WTC11 (cell line): ENCODE results near the gene TMEM141. TPM values are rescaled to one million over a fixed set of nuclear protein-coding genes. Genes with fewer than 3 reads are reported as not detected.

Experiments used
- ATAC-seq: fragments of 200-7000 bp; cut with Tn5 transposase; 2 replicates; pipeline ENCODE4 v1.10.0; 2021; ENCODE audit warnings: mild to moderate bottlenecking, moderate library complexity
- CTCF ChIA-PET: fragments of 300-600 bp; sonication (Branson Sonifier 250); formaldehyde crosslinking; loops from one replicate; lab custom pipeline; 2021; ENCODE audit warnings: antibody characterized with exemption; lab: Charles Lee
- POLR2A ChIA-PET: fragments of 350-600 bp; sonication (Branson Sonifier 250); formaldehyde crosslinking; loops from one replicate; lab custom pipeline; 2021; ENCODE audit warnings: antibody characterized with exemption; lab: Charles Lee
- DNase-seq: peaks from one replicate; pipeline ENCODE4 v3.0.0; 2021; ENCODE audit warnings: low spot score
- H3K27ac Mint-ChIP-seq: 2 replicates; pipeline ENCODE4 v1.8.0; 2021; ENCODE audit warnings: mixed read lengths
- H3K27me3 Mint-ChIP-seq: 2 replicates; pipeline ENCODE4 v1.8.0; 2021; ENCODE audit warnings: low read depth, mild to moderate bottlenecking, moderate library complexity, mixed read lengths
- H3K36me3 Mint-ChIP-seq: 2 replicates; pipeline ENCODE4 v1.8.0; 2021; ENCODE audit warnings: mixed read lengths
- H3K4me1 Mint-ChIP-seq: 2 replicates; pipeline ENCODE4 v1.8.0; 2022; ENCODE audit warnings: mixed read lengths
- H3K4me3 Mint-ChIP-seq: 2 replicates; pipeline ENCODE4 v1.8.0; 2021; ENCODE audit warnings: mild to moderate bottlenecking, moderate library complexity, mixed read lengths
- H3K9me3 Mint-ChIP-seq: 2 replicates; pipeline ENCODE4 v1.8.0; 2021; ENCODE audit warnings: mixed read lengths
- CREB1 ChIP-seq: sonication (generic); formaldehyde crosslinking; IDR thresholded peaks from 2 replicates; pipeline ENCODE4 v1.8.0; 2023; ENCODE audit warnings: mild to moderate bottlenecking, missing genetic modification reagents
- EMX1 ChIP-seq: fragments of 250-450 bp; sonication (Bioruptor Pico); IDR thresholded peaks from 2 replicates; pipeline ENCODE4 v1.8.0; 2021; ENCODE audit warnings: mild to moderate bottlenecking
- GTF2I ChIP-seq: fragments of 250-450 bp; sonication (Bioruptor Pico); conservative IDR thresholded peaks from 2 replicates; pipeline ENCODE4 v1.4.0; 2021; ENCODE audit warnings: mild to moderate bottlenecking
- MYBL2 ChIP-seq: sonication (generic); formaldehyde crosslinking; IDR thresholded peaks from 2 replicates; pipeline ENCODE4 v1.8.1; 2023; ENCODE audit warnings: mild to moderate bottlenecking, moderate library complexity, missing genetic modification reagents
- NFE2L1 ChIP-seq: sonication (generic); formaldehyde crosslinking; IDR thresholded peaks from 2 replicates; pipeline ENCODE4 v1.8.1; 2023; ENCODE audit warnings: missing genetic modification reagents
- SMAD3 ChIP-seq: sonication (generic); formaldehyde crosslinking; IDR thresholded peaks from 2 replicates; pipeline ENCODE4 v1.8.0; 2022; ENCODE audit warnings: missing genetic modification reagents, mild to moderate bottlenecking, borderline replicate concordance
- SP1 ChIP-seq: sonication (generic); formaldehyde crosslinking; conservative IDR thresholded peaks from 2 replicates; pipeline ENCODE4 v1.8.1; 2022; ENCODE audit warnings: missing genetic modification reagents
- TEAD1 ChIP-seq: sonication (generic); formaldehyde crosslinking; IDR thresholded peaks from 2 replicates; pipeline ENCODE4 v1.8.0; 2022; ENCODE audit warnings: mild to moderate bottlenecking, missing genetic modification reagents
- ZNF121 ChIP-seq: sonication (generic); formaldehyde crosslinking; IDR thresholded peaks from 2 replicates; pipeline ENCODE4 v1.8.0; 2023; ENCODE audit warnings: missing genetic modification reagents
- ZNF396 ChIP-seq: fragments of 250-450 bp; sonication (Bioruptor Pico); IDR thresholded peaks from 2 replicates; pipeline ENCODE4 v1.8.0; 2021; ENCODE audit warnings: mild to moderate bottlenecking, moderate library complexity, borderline replicate concordance
- total RNA-seq: library from RNA; stranded (reverse); gene quantifications from 3 replicates; pipeline ENCODE4 v1.2.3, GENCODE V29; 2021
- TF ChIP-seq, protein P1 (sequence below): sonication (generic); formaldehyde crosslinking; IDR thresholded peaks from 2 replicates; pipeline ENCODE4 v1.8.1; 2023; ENCODE audit warnings: mild to moderate bottlenecking, missing genetic modification reagents
- TF ChIP-seq, protein P2 (sequence below): sonication (generic); formaldehyde crosslinking; IDR thresholded peaks from 2 replicates; pipeline ENCODE4 v1.8.0; 2023; ENCODE audit warnings: mild to moderate bottlenecking, missing genetic modification reagents
- TF ChIP-seq, protein P3 (sequence below): fragments of 250-450 bp; sonication (Bioruptor Pico); conservative IDR thresholded peaks from 2 replicates; pipeline ENCODE4 v1.9.0; 2021; ENCODE audit warnings: mild to moderate bottlenecking
- TF ChIP-seq, protein P4 (sequence below): sonication (generic); formaldehyde crosslinking; IDR thresholded peaks from 2 replicates; pipeline ENCODE4 v1.8.0; 2022; ENCODE audit warnings: missing genetic modification reagents
- TF ChIP-seq, protein P5 (sequence below): sonication (generic); formaldehyde crosslinking; IDR thresholded peaks from 2 replicates; pipeline ENCODE4 v1.8.1; 2022; ENCODE audit warnings: low read depth, missing genetic modification reagents, borderline replicate concordance
- TF ChIP-seq, protein P6 (sequence below): sonication (generic); formaldehyde crosslinking; IDR thresholded peaks from 2 replicates; pipeline ENCODE4 v1.8.0; 2022; ENCODE audit warnings: mild to moderate bottlenecking, missing genetic modification reagents

TMEM141 gene
- total RNA-seq, 1 experiment from 2014 or later = 72.0 TPM

DNA sequence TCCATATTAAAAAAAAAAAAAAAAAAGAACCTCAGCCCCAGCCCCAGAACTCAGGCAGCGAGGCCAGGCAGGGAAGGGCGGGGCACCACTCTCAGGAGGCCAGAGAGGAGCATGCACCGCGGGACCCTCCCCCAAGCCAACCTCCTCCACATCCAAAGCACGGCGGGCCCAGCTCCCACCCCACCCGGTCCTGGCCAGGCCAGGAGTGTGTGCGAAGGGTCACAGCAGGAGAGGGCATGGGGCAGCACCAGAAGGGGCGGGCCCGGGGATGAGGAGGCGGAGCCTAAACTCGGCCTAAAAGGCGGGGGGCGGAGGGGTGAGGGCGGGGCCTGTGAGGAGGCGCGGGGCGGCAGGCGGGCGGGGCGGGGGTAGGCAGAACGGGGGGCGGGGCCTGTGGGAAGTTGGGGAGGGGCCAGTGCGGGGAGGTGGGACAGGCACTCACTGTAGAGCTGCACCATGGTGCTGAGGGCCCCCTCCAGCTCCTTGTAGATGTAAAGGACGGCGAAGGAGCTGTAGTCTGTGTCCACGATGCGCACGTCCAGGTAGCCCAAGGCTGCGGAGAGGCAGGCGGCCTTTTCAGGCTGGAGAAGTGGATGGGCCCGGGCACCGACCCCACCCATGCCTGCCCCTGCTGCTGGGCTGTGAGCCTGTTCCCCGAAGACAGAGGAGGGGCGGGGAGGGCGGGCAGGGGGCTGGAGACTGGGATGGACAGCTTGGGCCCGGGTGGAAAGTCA, 28.1 kb upstream of the TMEM141 start:
- H3K4me3 Mint-ChIP-seq = peak overlapping the region; percentile 67
- CTCF ChIA-PET = interaction anchor here (0.5 to 3.7 kb wide), 29 partner anchors 8 to 400 kb away, joined by 3 to 23 read pairs (median 4); partner anchors contain the start of genes AJM1, DIPK1B, LCN10 and SAPCD2

DNA sequence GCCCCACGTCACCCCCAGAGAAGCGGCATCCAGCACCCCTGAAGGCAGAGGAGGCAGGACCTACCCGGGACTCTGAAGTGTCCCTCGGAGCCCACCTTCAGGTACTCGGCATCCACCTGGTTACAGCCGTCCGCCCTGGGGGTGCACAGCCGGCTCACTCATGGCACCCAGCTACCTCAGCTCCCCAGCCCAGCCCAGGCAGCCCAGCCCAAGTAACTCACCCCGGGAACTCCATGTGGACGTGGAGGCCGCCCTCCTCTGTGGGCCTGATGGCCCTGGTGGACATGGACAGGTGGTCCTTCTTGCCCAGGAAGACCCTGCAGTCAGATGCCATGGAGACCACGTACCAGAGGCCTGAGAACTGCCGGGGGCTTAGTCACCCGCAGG, 27.5 kb upstream of the TMEM141 start:
- CTCF ChIA-PET = interaction anchor here (0.5 to 3.7 kb wide), 22 partner anchors 9 to 399 kb away, joined by 3 to 23 read pairs (median 4); partner anchors contain the start of genes AJM1, DIPK1B, LCN10 and SAPCD2
- Mint-ChIP-seq H3K36me3 (no peaks in the 10 kb centered on the region; the same call in 1 of the 2 replicates), H3K9me3 (peaks cover 7% of the 10 kb centered on the region), H3K27ac (no peak overlapping the region), H3K4me3 (no peak overlapping the region), H3K4me1 (peaks cover 11% of the 10 kb centered on the region), H3K27me3 (peaks cover 14% of the 10 kb centered on the region)
- POLR2A ChIA-PET = interaction anchor here (0.6 kb wide), 1 partner anchor 652 kb away, joined by 4 read pairs; no protein-coding TSS in a partner anchor
- ATAC-seq (no peak), DNase-seq (no peak)
- TF ChIP-seq SMAD3 (CRISPR knock-in tag) (no peak), GTF2I (no peak), NFE2L1 (CRISPR knock-in tag) (no peak), MYBL2 (CRISPR knock-in tag) (no peak), CREB1 (CRISPR knock-in tag) (no peak), EMX1 (CRISPR knock-in tag) (no peak)
- TF ChIP-seq, protein P1, sequence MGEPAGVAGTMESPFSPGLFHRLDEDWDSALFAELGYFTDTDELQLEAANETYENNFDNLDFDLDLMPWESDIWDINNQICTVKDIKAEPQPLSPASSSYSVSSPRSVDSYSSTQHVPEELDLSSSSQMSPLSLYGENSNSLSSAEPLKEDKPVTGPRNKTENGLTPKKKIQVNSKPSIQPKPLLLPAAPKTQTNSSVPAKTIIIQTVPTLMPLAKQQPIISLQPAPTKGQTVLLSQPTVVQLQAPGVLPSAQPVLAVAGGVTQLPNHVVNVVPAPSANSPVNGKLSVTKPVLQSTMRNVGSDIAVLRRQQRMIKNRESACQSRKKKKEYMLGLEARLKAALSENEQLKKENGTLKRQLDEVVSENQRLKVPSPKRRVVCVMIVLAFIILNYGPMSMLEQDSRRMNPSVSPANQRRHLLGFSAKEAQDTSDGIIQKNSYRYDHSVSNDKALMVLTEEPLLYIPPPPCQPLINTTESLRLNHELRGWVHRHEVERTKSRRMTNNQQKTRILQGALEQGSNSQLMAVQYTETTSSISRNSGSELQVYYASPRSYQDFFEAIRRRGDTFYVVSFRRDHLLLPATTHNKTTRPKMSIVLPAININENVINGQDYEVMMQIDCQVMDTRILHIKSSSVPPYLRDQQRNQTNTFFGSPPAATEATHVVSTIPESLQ (CRISPR knock-in tag) = no peak
- TF ChIP-seq, protein P2, sequence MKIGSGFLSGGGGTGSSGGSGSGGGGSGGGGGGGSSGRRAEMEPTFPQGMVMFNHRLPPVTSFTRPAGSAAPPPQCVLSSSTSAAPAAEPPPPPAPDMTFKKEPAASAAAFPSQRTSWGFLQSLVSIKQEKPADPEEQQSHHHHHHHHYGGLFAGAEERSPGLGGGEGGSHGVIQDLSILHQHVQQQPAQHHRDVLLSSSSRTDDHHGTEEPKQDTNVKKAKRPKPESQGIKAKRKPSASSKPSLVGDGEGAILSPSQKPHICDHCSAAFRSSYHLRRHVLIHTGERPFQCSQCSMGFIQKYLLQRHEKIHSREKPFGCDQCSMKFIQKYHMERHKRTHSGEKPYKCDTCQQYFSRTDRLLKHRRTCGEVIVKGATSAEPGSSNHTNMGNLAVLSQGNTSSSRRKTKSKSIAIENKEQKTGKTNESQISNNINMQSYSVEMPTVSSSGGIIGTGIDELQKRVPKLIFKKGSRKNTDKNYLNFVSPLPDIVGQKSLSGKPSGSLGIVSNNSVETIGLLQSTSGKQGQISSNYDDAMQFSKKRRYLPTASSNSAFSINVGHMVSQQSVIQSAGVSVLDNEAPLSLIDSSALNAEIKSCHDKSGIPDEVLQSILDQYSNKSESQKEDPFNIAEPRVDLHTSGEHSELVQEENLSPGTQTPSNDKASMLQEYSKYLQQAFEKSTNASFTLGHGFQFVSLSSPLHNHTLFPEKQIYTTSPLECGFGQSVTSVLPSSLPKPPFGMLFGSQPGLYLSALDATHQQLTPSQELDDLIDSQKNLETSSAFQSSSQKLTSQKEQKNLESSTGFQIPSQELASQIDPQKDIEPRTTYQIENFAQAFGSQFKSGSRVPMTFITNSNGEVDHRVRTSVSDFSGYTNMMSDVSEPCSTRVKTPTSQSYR (CRISPR knock-in tag) = no peak
- TF ChIP-seq, protein P3, sequence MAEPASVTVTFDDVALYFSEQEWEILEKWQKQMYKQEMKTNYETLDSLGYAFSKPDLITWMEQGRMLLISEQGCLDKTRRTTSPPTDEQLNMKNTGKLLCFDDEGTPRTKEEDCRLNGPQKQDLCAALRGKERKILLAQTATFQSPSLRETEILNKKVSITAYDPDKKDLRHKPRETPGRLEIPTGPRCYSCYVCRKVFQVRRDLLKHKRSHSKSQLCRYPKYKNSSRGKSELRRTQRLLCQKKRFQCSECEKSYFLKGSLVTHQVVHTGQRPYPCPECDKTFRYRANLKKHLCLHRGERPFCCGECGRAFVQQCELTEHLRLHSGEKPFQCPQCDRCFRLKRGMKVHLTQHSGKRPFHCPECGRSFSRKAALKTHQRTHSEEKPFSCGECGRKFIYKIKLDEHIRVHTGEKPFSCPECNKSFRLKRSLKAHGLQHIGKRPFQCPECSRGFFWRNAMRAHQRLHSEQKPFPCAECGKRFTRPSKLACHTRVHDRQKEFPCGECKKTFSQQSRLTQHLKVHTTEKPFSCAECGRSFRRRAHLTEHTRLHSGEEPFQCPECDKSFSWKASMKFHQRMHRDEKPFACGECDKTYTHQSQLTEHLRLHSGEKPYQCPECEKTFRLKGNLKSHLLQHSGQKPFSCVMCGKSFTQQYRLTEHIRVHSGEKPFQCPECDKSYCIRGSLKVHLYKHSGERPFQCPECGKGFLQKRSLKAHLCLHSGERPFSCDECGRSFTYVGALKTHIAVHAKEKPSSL (CRISPR knock-in tag) = no peak
- TF ChIP-seq, protein P4, sequence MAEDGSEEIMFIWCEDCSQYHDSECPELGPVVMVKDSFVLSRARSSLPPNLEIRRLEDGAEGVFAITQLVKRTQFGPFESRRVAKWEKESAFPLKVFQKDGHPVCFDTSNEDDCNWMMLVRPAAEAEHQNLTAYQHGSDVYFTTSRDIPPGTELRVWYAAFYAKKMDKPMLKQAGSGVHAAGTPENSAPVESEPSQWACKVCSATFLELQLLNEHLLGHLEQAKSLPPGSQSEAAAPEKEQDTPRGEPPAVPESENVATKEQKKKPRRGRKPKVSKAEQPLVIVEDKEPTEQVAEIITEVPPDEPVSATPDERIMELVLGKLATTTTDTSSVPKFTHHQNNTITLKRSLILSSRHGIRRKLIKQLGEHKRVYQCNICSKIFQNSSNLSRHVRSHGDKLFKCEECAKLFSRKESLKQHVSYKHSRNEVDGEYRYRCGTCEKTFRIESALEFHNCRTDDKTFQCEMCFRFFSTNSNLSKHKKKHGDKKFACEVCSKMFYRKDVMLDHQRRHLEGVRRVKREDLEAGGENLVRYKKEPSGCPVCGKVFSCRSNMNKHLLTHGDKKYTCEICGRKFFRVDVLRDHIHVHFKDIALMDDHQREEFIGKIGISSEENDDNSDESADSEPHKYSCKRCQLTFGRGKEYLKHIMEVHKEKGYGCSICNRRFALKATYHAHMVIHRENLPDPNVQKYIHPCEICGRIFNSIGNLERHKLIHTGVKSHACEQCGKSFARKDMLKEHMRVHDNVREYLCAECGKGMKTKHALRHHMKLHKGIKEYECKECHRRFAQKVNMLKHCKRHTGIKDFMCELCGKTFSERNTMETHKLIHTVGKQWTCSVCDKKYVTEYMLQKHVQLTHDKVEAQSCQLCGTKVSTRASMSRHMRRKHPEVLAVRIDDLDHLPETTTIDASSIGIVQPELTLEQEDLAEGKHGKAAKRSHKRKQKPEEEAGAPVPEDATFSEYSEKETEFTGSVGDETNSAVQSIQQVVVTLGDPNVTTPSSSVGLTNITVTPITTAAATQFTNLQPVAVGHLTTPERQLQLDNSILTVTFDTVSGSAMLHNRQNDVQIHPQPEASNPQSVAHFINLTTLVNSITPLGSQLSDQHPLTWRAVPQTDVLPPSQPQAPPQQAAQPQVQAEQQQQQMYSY = no peak
- TF ChIP-seq, protein P5, sequence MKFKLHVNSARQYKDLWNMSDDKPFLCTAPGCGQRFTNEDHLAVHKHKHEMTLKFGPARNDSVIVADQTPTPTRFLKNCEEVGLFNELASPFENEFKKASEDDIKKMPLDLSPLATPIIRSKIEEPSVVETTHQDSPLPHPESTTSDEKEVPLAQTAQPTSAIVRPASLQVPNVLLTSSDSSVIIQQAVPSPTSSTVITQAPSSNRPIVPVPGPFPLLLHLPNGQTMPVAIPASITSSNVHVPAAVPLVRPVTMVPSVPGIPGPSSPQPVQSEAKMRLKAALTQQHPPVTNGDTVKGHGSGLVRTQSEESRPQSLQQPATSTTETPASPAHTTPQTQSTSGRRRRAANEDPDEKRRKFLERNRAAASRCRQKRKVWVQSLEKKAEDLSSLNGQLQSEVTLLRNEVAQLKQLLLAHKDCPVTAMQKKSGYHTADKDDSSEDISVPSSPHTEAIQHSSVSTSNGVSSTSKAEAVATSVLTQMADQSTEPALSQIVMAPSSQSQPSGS (CRISPR knock-in tag) = no peak

More for the DNA sequence above, 28.1 kb upstream of the TMEM141 start:
- H3K36me3 Mint-ChIP-seq = no peaks in the 10 kb centered on the region; the same call in 1 of the 2 replicates
- H3K4me1 Mint-ChIP-seq = peaks cover 11% of the 10 kb centered on the region
- peak; percentile 83 for ATAC-seq
- POLR2A ChIA-PET = interaction anchor here (0.5 to 0.7 kb wide), 2 partner anchors 26 to 912 kb away, joined by 4 to 6 read pairs; no protein-coding TSS in a partner anchor
- no peak for TF ChIP-seq GTF2I
- TF ChIP-seq, protein P6, sequence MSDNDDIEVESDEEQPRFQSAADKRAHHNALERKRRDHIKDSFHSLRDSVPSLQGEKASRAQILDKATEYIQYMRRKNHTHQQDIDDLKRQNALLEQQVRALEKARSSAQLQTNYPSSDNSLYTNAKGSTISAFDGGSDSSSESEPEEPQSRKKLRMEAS (CRISPR knock-in tag) = peak; percentile 16; the same call in 1 of the 2 replicates
- TF ChIP-seq TEAD1 (CRISPR knock-in tag) = 0 out of 2 replicates have a peak, but pooled peaks have one; percentile 13
- TF ChIP-seq ZNF396 = no peak
- peak; percentile 74; the same call in 1 of the 2 replicates for TF ChIP-seq ZNF121 (CRISPR knock-in tag)
- TF ChIP-seq SP1 = peak; percentile 82
- peak; percentile 96 for DNase-seq
- peaks cover 7% of the 10 kb centered on the region for H3K9me3 Mint-ChIP-seq
- peak overlapping the region; percentile 80; the same call in 1 of the 2 replicates for H3K27ac Mint-ChIP-seq
- peaks cover 13% of the 10 kb centered on the region for H3K27me3 Mint-ChIP-seq
